Measurements from ENCODE around the gene DEFB128. TPM values are rescaled to one million over a fixed set of nuclear protein-coding genes. Genes with fewer than 3 reads are reported as not detected.
A peak's percentile ranks its signal among the peaks of the same experiment; 100 is the strongest.

Gene DEFB128
- total and polyA plus RNA-seq, 2 experiments from 2014 or later, result not detected

DNA sequence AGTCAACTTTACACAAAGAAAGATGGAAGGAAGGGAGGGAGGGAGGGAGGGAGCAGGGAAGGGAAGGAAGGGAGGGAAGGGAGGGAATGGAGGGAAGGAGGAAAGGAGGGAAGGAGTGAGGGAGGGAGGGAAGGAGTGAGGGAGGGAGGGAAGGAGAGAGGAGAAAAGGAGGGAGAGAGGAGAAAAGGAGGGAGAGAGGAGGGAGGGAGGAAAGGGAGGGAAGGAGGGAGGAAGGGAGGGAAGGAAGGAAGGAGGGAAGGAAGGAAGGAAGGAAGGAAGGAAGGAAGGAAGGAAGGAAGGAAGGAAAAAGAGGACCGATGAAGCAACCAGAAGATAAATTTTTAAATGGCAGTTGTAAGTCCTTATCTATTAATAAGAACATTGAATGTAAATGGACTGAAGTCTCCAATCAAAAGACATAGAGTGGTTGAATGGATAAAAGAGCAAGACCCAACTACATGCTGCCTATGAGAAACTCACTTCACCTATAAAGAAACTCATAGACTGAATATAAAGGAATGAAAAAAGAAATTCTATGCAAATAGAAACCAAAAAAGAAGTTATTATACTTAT is 31.8 kb upstream of the DEFB128 start:
- no peaks in the 10 kb centered on the region for H3K4me1 ChIP-seq (ENCODE audit: insufficient read depth)
- H3K9me2 ChIP-seq (ENCODE audit: insufficient read depth), result no peaks in the 10 kb centered on the region
- H3K36me3 Mint-ChIP-seq (ENCODE audit: low read depth), result no peaks in the 10 kb centered on the region
- H3K27me3 Mint-ChIP-seq (ENCODE audit: insufficient read depth, low read depth, poor library complexity), result peaks cover 3% of the 10 kb centered on the region
- H3K4me3 Mint-ChIP-seq, result no peak overlapping the region
- no peaks in the 10 kb centered on the region for H3F3A ChIP-seq (replicated peaks; ENCODE audit: low read depth)
- no peak overlapping the region for H3K27ac Mint-ChIP-seq
- H3K27me3 ChIP-seq (ENCODE audit: insufficient read depth), result peaks cover 48% of the 10 kb centered on the region
- H3K4me2 ChIP-seq, result no peak overlapping the region
- H3K9me3 Mint-ChIP-seq, result no peaks in the 10 kb centered on the region
- DNase-seq (ENCODE audit: low spot score) (no peak), ATAC-seq (no peak)
- H3K36me3 ChIP-seq (ENCODE audit: insufficient read depth), result no peaks in the 10 kb centered on the region
- TF ChIP-seq JUNB (IDR thresholded peaks at IDR 0.05; ENCODE audit: unreplicated experiment), result no peak
- H2AFZ ChIP-seq, result no peak overlapping the region
- H3K4me1 Mint-ChIP-seq, result no peaks in the 10 kb centered on the region
- no peaks in the 10 kb centered on the region for H3K79me2 ChIP-seq (replicated peaks; ENCODE audit: insufficient read depth)
- no peaks in the 10 kb centered on the region for H4K20me1 ChIP-seq (replicated peaks; ENCODE audit: insufficient read depth)
- no peak overlapping the region for H3K27ac ChIP-seq (ENCODE audit: low read depth)
- no peak overlapping the region for H3K4me3 ChIP-seq

DNA sequence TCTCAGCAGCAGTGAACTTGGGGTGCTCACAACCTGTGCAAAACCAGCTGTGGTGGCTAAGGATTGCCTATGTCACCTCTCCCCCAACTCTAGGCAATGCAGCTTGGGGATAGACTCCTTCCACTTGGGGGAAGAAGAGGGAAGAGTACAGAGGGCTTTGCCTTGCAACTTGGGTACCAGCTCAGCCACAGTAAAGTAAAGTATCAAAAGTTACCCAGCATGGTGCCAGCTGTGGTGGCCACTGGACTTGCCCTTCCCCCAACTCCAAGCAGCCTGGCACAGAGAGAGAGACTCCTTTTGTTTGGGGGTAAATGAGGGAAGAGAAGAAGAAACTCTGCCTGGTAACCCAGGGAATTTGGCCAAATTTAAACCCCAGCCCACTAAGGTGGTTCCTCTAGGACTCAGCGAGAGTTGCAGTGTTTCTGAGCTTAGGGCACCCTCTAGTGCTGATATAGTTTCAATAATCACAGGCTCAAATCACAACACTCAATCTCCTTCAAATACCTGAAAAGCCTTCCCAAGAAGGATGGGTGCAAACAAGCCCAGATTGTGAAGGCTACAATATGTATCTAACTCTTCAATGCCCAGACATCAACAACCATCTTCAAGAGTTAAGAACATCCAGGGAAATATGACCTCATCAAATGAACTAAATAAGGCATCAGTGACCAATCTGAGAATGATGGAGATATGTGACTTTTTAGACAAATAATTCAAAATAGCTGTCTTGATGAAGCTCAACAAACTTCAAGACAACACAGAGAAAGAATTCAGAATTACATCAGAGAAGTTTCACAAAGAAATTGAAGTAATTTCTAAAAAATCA is 30.0 kb upstream of the DEFB128 start:
- Mint-ChIP-seq H3K27me3 (ENCODE audit: insufficient read depth, low read depth, poor library complexity) (peaks cover 3% of the 10 kb centered on the region), H3K4me3 (no peak overlapping the region), H3K4me1 (no peaks in the 10 kb centered on the region), H3K36me3 (ENCODE audit: low read depth) (no peaks in the 10 kb centered on the region), H3K27ac (no peak overlapping the region), H3K9me3 (no peaks in the 10 kb centered on the region)
- Histone ChIP-seq H3K79me2 (replicated peaks; ENCODE audit: insufficient read depth) (no peaks in the 10 kb centered on the region), H3K27me3 (ENCODE audit: insufficient read depth) (peaks cover 58% of the 10 kb centered on the region), H4K20me1 (replicated peaks; ENCODE audit: insufficient read depth) (no peaks in the 10 kb centered on the region), H3K4me1 (ENCODE audit: insufficient read depth) (no peaks in the 10 kb centered on the region), H3K36me3 (ENCODE audit: insufficient read depth) (no peaks in the 10 kb centered on the region), H3K4me3 (no peak overlapping the region), H3F3A (replicated peaks; ENCODE audit: low read depth) (no peaks in the 10 kb centered on the region), H3K27ac (ENCODE audit: low read depth) (no peak overlapping the region), H3K9me2 (ENCODE audit: insufficient read depth) (no peaks in the 10 kb centered on the region), H3K4me2 (no peak overlapping the region), H2AFZ (no peak overlapping the region)
- TF ChIP-seq, protein P1, sequence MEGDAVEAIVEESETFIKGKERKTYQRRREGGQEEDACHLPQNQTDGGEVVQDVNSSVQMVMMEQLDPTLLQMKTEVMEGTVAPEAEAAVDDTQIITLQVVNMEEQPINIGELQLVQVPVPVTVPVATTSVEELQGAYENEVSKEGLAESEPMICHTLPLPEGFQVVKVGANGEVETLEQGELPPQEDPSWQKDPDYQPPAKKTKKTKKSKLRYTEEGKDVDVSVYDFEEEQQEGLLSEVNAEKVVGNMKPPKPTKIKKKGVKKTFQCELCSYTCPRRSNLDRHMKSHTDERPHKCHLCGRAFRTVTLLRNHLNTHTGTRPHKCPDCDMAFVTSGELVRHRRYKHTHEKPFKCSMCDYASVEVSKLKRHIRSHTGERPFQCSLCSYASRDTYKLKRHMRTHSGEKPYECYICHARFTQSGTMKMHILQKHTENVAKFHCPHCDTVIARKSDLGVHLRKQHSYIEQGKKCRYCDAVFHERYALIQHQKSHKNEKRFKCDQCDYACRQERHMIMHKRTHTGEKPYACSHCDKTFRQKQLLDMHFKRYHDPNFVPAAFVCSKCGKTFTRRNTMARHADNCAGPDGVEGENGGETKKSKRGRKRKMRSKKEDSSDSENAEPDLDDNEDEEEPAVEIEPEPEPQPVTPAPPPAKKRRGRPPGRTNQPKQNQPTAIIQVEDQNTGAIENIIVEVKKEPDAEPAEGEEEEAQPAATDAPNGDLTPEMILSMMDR (conservative IDR thresholded peaks at IDR 0.05; ENCODE audit: low read depth in 2 of 2), result peak; percentile 65 to 80
- TF ChIP-seq POLR2AphosphoS5 (IDR thresholded peaks at IDR 0.05; ENCODE audit: low read depth) (no peak), NANOG (IDR thresholded peaks at IDR 0.05; ENCODE audit: borderline replicate concordance) (no peak), CREB1 (CRISPR knock-in tag; IDR thresholded peaks at IDR 0.05; ENCODE audit: low read depth) (no peak)
- TF ChIP-seq, protein P2, sequence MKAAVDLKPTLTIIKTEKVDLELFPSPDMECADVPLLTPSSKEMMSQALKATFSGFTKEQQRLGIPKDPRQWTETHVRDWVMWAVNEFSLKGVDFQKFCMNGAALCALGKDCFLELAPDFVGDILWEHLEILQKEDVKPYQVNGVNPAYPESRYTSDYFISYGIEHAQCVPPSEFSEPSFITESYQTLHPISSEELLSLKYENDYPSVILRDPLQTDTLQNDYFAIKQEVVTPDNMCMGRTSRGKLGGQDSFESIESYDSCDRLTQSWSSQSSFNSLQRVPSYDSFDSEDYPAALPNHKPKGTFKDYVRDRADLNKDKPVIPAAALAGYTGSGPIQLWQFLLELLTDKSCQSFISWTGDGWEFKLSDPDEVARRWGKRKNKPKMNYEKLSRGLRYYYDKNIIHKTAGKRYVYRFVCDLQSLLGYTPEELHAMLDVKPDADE (IDR thresholded peaks at IDR 0.05), result no peak
- ATAC-seq (peak; percentile 96), DNase-seq (ENCODE audit: low spot score) (peak; percentile 78)

Measured in GM23338 (cell line).